Choroid plexus epithelial cell (primary cell): Measurements from ENCODE around the gene HEATR9.

Experiments used
- DNase-seq: peaks from one replicate; pipeline ENCODE4 v3.0.0-alpha.2; 2010; ENCODE audit warnings: low read depth
- H3K4me3 ChIP-seq: 2 replicates; pipeline ENCODE4 v1.5.1; 2011; ENCODE audit warnings: low read depth, mild to moderate bottlenecking, control low read depth, low read length, moderate library complexity
- TF ChIP-seq, protein P1 (sequence below): conservative IDR thresholded peaks from 2 replicates; pipeline ENCODE4 v1.5.1; 2011; ENCODE audit warnings: low read depth, mild to moderate bottlenecking, control low read depth, inconsistent platforms, low read length, moderate library complexity

HEATR9 gene

DNA sequence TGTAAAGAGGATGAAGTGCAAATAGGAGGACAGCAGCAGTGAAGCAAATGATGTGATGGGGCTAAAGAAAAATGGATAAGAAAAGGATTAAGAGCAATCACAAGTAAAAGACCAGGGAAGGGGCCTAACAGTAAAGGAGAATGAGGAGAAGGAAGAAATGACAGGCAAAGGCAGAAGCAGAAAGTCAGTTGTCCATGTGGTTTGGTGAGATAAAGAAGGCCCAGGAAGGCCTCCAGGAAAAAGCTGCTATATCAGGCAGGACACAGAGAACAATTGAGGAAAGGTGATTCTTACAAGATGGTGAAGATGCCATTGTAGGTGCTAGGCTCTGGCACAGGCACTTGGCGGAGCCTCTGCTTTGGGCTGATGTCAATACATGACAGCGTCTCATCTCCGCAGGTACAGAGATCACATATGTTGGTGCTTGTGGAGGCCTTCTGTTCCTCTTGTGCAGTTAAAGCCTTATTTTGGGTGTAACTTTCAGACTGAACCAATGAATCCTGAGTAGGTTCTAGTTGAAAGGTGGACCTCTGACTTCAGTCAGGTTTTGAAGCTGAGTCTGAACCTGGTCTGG, 43.7 kb upstream of the HEATR9 start:
- TF ChIP-seq, protein P1, sequence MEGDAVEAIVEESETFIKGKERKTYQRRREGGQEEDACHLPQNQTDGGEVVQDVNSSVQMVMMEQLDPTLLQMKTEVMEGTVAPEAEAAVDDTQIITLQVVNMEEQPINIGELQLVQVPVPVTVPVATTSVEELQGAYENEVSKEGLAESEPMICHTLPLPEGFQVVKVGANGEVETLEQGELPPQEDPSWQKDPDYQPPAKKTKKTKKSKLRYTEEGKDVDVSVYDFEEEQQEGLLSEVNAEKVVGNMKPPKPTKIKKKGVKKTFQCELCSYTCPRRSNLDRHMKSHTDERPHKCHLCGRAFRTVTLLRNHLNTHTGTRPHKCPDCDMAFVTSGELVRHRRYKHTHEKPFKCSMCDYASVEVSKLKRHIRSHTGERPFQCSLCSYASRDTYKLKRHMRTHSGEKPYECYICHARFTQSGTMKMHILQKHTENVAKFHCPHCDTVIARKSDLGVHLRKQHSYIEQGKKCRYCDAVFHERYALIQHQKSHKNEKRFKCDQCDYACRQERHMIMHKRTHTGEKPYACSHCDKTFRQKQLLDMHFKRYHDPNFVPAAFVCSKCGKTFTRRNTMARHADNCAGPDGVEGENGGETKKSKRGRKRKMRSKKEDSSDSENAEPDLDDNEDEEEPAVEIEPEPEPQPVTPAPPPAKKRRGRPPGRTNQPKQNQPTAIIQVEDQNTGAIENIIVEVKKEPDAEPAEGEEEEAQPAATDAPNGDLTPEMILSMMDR: no peak
- no peak for DNase-seq
- no peak overlapping the region for H3K4me3 ChIP-seq

DNA sequence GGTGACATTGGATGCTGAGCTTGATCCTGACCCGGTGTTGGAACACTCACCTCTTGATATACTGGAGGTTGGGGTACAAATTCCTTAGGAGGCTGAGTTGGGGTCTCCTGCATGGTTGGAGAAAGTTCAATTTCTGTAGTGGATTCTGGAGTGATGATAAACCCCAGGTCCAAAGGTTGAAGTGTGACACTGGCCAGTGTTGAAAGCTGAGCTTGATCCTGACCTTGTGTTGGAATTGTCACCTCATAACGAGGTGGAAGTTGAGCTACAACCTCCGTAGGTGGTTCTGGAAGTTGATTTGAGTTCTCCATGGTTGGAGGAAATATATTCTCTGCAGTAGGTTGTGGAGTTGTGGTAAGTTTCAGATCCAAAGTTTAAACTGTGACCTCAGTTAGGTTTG, 40.7 kb upstream of the HEATR9 start:
- TF ChIP-seq, protein P1: no peak
- DNase-seq: no peak
- H3K4me3 ChIP-seq: no peak overlapping the region

DNA sequence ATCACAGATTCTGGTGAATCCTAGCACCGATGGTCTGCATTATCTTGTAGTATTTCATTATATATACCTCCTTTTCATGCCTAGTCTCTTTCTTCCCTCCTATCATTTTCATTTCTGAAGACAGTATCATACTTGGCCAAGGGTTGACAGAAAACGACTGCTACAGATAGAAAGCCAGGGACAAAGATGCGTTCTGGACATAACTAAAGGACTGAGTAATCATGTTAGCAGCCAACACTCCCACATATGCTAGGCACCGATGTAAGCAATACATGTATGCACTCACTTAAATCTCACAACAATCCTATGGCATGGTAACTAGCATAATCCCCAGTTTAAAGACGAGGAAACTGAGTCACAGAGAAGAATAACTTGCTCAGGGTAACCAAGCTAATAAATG, 39.0 kb upstream of the HEATR9 start:
- TF ChIP-seq, protein P1: no peak
- H3K4me3 ChIP-seq: no peak overlapping the region
- DNase-seq: no peak

DNA sequence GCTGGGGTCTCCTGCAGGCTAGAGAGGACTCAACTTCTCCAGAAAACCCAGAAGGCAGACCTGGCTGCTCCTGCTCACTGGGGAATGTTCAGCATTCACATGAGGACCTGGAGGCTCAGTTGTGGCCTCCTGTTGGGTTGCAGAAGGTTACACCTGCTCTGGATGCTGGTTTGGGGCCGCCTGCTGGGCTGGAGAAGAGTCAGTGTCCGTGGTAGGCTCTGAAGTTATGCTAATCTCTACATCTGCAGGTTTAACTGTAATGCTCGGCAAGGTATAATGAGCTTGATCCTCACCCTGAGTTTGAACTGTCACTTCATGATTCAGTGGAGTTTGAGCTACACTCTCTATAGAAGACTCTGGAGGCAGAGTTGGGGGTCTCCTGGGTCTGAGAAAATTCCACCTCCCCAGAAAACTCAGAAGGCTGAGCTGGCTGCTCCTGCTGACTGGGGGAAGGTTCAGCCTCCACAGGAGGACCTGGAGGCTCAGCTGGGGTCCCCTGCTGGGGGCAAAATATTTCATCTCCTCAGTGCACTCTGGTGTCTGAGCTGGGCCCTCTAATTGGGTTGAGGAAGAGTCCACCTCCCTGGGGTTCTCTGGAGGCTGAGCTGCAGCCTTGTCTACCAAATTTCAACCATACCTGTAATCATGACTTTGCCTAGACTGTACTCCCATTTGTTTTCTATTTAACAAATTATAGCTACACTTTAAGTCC, 38.4 kb upstream of the HEATR9 start:
- no peak for DNase-seq
- TF ChIP-seq, protein P1: no peak
- H3K4me3 ChIP-seq: no peak overlapping the region

DNA sequence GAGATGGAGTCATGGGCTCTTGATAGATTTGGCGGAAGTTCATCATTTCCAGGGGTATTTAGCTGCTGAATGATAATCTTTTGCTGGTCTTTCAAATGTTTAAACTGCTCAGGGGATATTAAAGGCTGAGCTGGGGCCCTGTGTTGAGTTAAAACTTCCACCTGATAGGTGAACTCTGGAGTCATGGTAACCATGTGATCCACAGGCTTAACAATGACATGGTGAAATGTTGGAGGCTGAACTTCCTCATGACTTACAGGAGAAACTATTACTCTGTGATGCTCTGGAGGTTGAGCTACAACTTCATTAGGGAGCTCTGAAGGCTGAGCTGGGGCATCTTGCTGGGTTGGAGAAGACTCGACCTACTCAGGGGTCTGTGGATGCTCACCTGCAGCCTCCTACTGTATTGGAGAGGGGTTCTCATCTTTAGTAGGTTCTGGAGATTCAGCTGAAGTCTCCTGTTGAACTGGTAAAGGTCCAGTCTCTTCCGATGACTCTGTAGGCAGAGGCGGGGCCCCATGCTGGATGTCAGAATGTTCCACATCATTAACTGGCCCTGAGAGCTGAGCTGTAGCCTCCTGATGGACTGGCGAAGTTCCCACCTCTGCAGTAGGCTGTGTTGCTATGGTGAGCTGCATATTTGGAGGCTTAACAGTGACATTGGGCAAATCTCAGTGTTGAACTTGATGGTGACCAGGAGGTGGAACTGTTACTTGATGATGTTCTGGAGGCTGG, 37.7 kb upstream of the HEATR9 start:
- peak; percentile 56 for DNase-seq
- no peak overlapping the region for H3K4me3 ChIP-seq
- TF ChIP-seq, protein P1: no peak

DNA sequence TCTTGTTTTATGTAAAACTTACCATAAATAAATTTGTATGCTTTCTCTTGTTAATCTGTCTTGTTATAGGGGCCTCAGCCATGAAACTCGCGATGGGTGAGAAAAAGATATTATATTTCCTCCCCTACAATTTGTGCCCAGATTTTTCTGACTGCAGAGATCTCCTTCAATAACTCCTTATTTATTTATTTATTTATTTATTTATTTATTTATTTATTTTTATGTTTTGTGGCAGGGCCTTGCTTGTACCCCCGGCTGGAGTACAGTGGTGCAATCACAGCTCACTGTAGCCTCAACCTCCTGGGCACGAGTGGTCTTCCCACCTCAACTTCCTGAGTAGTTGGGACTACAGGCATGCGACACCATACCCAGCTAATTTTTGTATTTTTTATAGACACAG, 34.8 kb upstream of the HEATR9 start:
- DNase-seq: no peak
- TF ChIP-seq, protein P1: no peak
- no peak overlapping the region for H3K4me3 ChIP-seq
